B cell (primary cell): ENCODE results near the gene PRRC1.

ENCODE experiments used
- EZH2 ChIP-seq: IDR thresholded peaks from 2 replicates; pipeline ENCODE4 v1.6.1; 2012; ENCODE audit warnings: borderline replicate concordance, low read depth, mild to moderate bottlenecking, moderate library complexity, low read length; ENCODE audit not compliant: insufficient read depth, poor library complexity, severe bottlenecking
- TF ChIP-seq, protein P1 (sequence below): fragments of 200-600 bp; IDR thresholded peaks from one replicate; pipeline ENCODE4 v1.8.0; 2022; ENCODE audit warnings: antibody characterized with exemption, mild to moderate bottlenecking

DNA sequence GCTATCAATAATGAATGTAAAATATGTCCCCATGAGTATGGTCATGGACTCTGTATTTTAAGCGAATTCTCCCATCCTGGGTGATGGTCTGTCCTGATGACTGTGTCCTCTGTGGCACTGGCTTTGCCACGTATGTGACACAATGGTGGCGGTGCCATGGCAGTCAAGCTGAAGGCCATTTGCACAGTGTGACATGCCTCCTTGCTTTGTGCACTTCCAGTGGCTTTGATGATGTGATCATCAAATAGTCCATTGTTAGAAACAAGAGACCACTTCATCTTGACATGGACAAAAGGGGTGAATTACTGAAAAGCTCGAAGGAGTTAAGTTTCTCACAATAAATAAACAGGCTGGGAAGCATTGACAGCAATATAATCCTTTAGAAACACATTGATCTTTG lies 31.0 kb upstream of the PRRC1 start:
- TF ChIP-seq, protein P1, sequence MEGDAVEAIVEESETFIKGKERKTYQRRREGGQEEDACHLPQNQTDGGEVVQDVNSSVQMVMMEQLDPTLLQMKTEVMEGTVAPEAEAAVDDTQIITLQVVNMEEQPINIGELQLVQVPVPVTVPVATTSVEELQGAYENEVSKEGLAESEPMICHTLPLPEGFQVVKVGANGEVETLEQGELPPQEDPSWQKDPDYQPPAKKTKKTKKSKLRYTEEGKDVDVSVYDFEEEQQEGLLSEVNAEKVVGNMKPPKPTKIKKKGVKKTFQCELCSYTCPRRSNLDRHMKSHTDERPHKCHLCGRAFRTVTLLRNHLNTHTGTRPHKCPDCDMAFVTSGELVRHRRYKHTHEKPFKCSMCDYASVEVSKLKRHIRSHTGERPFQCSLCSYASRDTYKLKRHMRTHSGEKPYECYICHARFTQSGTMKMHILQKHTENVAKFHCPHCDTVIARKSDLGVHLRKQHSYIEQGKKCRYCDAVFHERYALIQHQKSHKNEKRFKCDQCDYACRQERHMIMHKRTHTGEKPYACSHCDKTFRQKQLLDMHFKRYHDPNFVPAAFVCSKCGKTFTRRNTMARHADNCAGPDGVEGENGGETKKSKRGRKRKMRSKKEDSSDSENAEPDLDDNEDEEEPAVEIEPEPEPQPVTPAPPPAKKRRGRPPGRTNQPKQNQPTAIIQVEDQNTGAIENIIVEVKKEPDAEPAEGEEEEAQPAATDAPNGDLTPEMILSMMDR: no peak
- no peak for TF ChIP-seq EZH2
